Spleen (tissue), 11 donors: ENCODE data around the gene KCNK5. TPM values are rescaled to one million over a fixed set of nuclear protein-coding genes. Genes with fewer than 3 reads are reported as not detected.

Experiments used
- DNase-seq: peaks from one replicate; pipeline ENCODE4 v3.0.0-alpha.2; 2020
- H3K27ac ChIP-seq, 8 donors: fragments of 200-600 bp; sonication (generic) in 7 of 8; 1 replicate in 4 of 8; 2 replicates in 4 of 8; pipeline versions ENCODE4 v1.5.0 to v1.8.0; 2016 to 2021; ENCODE audit warnings: inconsistent platforms in 4 of 8, mild to moderate bottlenecking in 4 of 8, moderate library complexity in 1 of 8
- H3K27me3 ChIP-seq, 7 donors: fragments of 200-600 bp; sonication (generic) in 6 of 7; replicated peaks in 1 of 7; 1 replicate in 4 of 7; 2 replicates in 3 of 7; pipeline versions ENCODE4 v1.5.0 to v1.8.0; 2016 to 2021; ENCODE audit warnings: inconsistent platforms in 3 of 7, mild to moderate bottlenecking in 1 of 7
- H3K36me3 ChIP-seq, 6 donors: fragments of 200-600 bp; sonication (generic) in 5 of 6; 1 replicate in 4 of 6; 2 replicates in 2 of 6; pipeline versions ENCODE4 v1.5.0 to v1.8.0; 2016 to 2021; ENCODE audit warnings: inconsistent platforms in 2 of 6
- H3K4me1 ChIP-seq, 6 donors: fragments of 200-600 bp; sonication (generic) in 5 of 6; 1 replicate in 3 of 6; 2 replicates in 3 of 6; pipeline versions ENCODE4 v1.5.0 to v1.8.0; 2016 to 2021; ENCODE audit warnings: inconsistent platforms in 3 of 6
- H3K4me3 ChIP-seq, 8 donors: fragments of 200-600 bp; sonication (generic) in 7 of 8; 1 replicate in 4 of 8; 2 replicates in 4 of 8; pipeline versions ENCODE4 v1.5.0 to v1.8.0; 2016 to 2021; ENCODE audit warnings: inconsistent platforms in 4 of 8, mild to moderate bottlenecking in 4 of 8, moderate library complexity in 2 of 8
- H3K9me3 ChIP-seq, 8 donors: fragments of 200-600 bp; sonication (generic) in 7 of 8; 1 replicate in 4 of 8; 2 replicates in 4 of 8; pipeline versions ENCODE4 v1.5.0 to v1.8.0; 2016 to 2021; ENCODE audit warnings: inconsistent platforms in 4 of 8
- CTCF ChIP-seq, 11 experiments: fragments of 200-600 bp in 7 of 11; fragments of 450-650 bp in 4 of 11; sonication (generic) in 4 of 11; IDR thresholded peaks in 8 of 11; conservative IDR thresholded peaks in 3 of 11; 1 replicate in 7 of 11; 2 replicates in 4 of 11; pipeline versions ENCODE4 v1.4.0 to v1.8.0; 2016 to 2021; ENCODE audit warnings: antibody characterized with exemption in 11 of 11, inconsistent platforms in 4 of 11, mild to moderate bottlenecking in 1 of 11
- POLR2A ChIP-seq, 3 donors: fragments of 450-650 bp; IDR thresholded peaks; one replicate each; pipeline ENCODE4 v1.5.1; 2017; ENCODE audit warnings: antibody characterized with exemption in 3 of 3, mild to moderate bottlenecking in 1 of 3
- POLR2AphosphoS5 ChIP-seq, 3 donors: sonication (generic); formaldehyde crosslinking; IDR thresholded peaks; one replicate each; pipeline ENCODE4 v1.5.1; 2017; ENCODE audit warnings: antibody characterized with exemption in 3 of 3
- WGBS, 5 donors: extraction: QIAGEN DNeasy Blood & Tissue Kit in 3 of 5; methylation state at CpG; one replicate each; pipeline versions ENCODE4 v1.1.5 to v1.1.7; 2013 to 2018; 5-methylcytosine and 5-hydroxymethylcytosine counted together
- intact Hi-C: fragments of 100-400 bp; cut with DNase I; formaldehyde crosslinking; loops from one replicate; pipeline ENCODE4 v1.15.0; 2023; ENCODE audit warnings: low total_unique reads
- polyA plus RNA-seq, 3 donors: library from polyadenylated mRNA; stranded (reverse); fragments of 200-250 nt; gene quantifications; one replicate each; pipeline ENCODE4 v1.2.1, GENCODE V29; 2013
- total RNA-seq, 7 donors: library from RNA; depleted of rRNA in 3 of 7; stranded (reverse); fragments of >200 nt in 3 of 7; fragmentation: NEBNext Ultra II Directional in 4 of 7; extraction: Animal tissue kit (Norgen Biotek cat#: 25700) in 4 of 7; gene quantifications; one replicate each; pipeline versions ENCODE4 v1.1.0 to v1.2.1, GENCODE V29; 2016 to 2021
- donor health status: healthy with polysubstance abuse.
- donor health status: DM: no; HTN: no; CAD: no; lungs with moderate emphysema.
- donor health status: DM: no; HTN: no; CAD: no.
- donor health status: Bipolar disorder and iron deficiency.
- donor health status: healthy.
- donor health status: DM: no; HTN: no; CAD: no.
- donor health status: DM: yes; HTN: yes; CAD: no.

Gene KCNK5
- total and polyA plus RNA-seq, 10 donors: 0.52 to 5.9 (median 3.2) TPM

GRCh38 chr6:39208223-39208739, 21.0 kb downstream of the KCNK5 start:
- TF ChIP-seq POLR2AphosphoS5 (IDR thresholded peaks at IDR 0.05) (no peak), CTCF (IDR thresholded peaks at IDR 0.05 in 8 of 11, conservative IDR thresholded peaks at IDR 0.05 in 3 of 11) (no peak)
- intact Hi-C loops: no loop called here
- Histone ChIP-seq H3K9me3 (no peaks in the 10 kb centered on the region), H3K27ac (no peak overlapping the region), H3K4me1 (peaks cover 3 to 75% (median 27%) of the 10 kb centered on the region in 6 donors), H3K27me3 (no peaks in the 10 kb centered on the region), H3K36me3 (no peaks in the 10 kb centered on the region), H3K4me3 (no peak overlapping the region)
- DNase-seq: no peak
- 66 to 84% (median 76%) methylated on average over 6 of the region's 6 CpGs for WGBS, 5 donors

GRCh38 chr6:39207416-39208222, 21.7 kb downstream of the KCNK5 start:
- intact Hi-C loops: no loop called here
- Histone ChIP-seq H3K36me3 (no peaks in the 10 kb centered on the region), H3K27me3 (no peaks in the 10 kb centered on the region), H3K4me3 (no peak overlapping the region), H3K9me3 (no peaks in the 10 kb centered on the region), H3K4me1 (peaks cover 3 to 72% (median 27%) of the 10 kb centered on the region in 6 donors), H3K27ac (no peak overlapping the region)
- TF ChIP-seq CTCF (IDR thresholded peaks at IDR 0.05 in 8 of 11, conservative IDR thresholded peaks at IDR 0.05 in 3 of 11) (no peak), POLR2A (IDR thresholded peaks at IDR 0.05) (no peak), POLR2AphosphoS5 (IDR thresholded peaks at IDR 0.05) (no peak)
- 86 to 95% (median 90%) methylated on average over 8 of the region's 8 CpGs for WGBS, 5 donors
- DNase-seq: no peak

- 60 to 73% (median 65%) methylated on average over 10 of the region's 10 CpGs for WGBS, 5 donors
- Histone ChIP-seq H3K27me3 (no peaks in the 10 kb centered on the region), H3K36me3 (no peaks in the 10 kb centered on the region), H3K27ac (peak overlapping the region in 1 of 8 donors; percentile 33), H3K4me1 (peaks cover 3 to 70% (median 27%) of the 10 kb centered on the region in 6 donors), H3K4me3 (no peak overlapping the region), H3K9me3 (no peaks in the 10 kb centered on the region)
- intact Hi-C loops: no loop called here
- no peak for DNase-seq
- TF ChIP-seq POLR2AphosphoS5 (IDR thresholded peaks at IDR 0.05): peak in 2 of 3 donors; percentile 59 to 67
- TF ChIP-seq POLR2A (IDR thresholded peaks at IDR 0.05): no peak
- no peak for TF ChIP-seq CTCF (IDR thresholded peaks at IDR 0.05 in 8 of 11, conservative IDR thresholded peaks at IDR 0.05 in 3 of 11)
Observed at GRCh38 chr6:39206250-39206721, 23.0 kb downstream of the KCNK5 start.

GRCh38 chr6:39204646-39205244, 24.5 kb downstream of the KCNK5 start:
- Histone ChIP-seq H3K27me3 (no peaks in the 10 kb centered on the region), H3K4me3 (no peak overlapping the region), H3K9me3 (no peaks in the 10 kb centered on the region), H3K4me1 (peaks cover 3 to 54% (median 19%) of the 10 kb centered on the region in 6 donors), H3K36me3 (no peaks in the 10 kb centered on the region), H3K27ac (no peak overlapping the region)
- no peak for DNase-seq
- TF ChIP-seq POLR2A (IDR thresholded peaks at IDR 0.05): no peak
- no peak for TF ChIP-seq CTCF (IDR thresholded peaks at IDR 0.05 in 8 of 11, conservative IDR thresholded peaks at IDR 0.05 in 3 of 11)
- no peak for TF ChIP-seq POLR2AphosphoS5 (IDR thresholded peaks at IDR 0.05)
- intact Hi-C loops: no loop called here
- 86 to 92% (median 89%) methylated on average over 5 to 8 of the region's 8 CpGs for WGBS, 5 donors
